Testis (tissue), 3 donors: ENCODE measurements around the gene FAM181A. TPM values are rescaled to one million over a fixed set of nuclear protein-coding genes. Genes with fewer than 3 reads are reported as not detected.

Experiments used
- DNase-seq: peaks from one replicate; pipeline ENCODE4 v3.0.0-alpha.2; 2019
- H3K27ac ChIP-seq, 2 donors: fragments of 200-600 bp; sonication (generic); one replicate each; pipeline ENCODE4 v1.5.1; 2019
- H3K27me3 ChIP-seq: fragments of 200-600 bp; sonication (generic); one replicate; pipeline ENCODE4 v1.5.1; 2019
- H3K36me3 ChIP-seq: fragments of 200-600 bp; sonication (generic); one replicate; pipeline ENCODE4 v1.5.1; 2017; ENCODE audit warnings: low read depth; ENCODE audit errors: missing control alignments
- H3K4me1 ChIP-seq: fragments of 200-600 bp; sonication (generic); one replicate; pipeline ENCODE4 v1.5.1; 2019
- H3K4me3 ChIP-seq, 2 donors: fragments of 200-600 bp; sonication (generic); one replicate each; pipeline ENCODE4 v1.5.1; 2017 to 2019
- H3K9me3 ChIP-seq: fragments of 200-600 bp; sonication (generic); one replicate; pipeline ENCODE4 v1.5.1; 2017
- POLR2A ChIP-seq: fragments of 450-650 bp; IDR thresholded peaks from one replicate; pipeline ENCODE4 v1.6.1; 2017; ENCODE audit warnings: antibody characterized with exemption, mild to moderate bottlenecking, moderate library complexity
- WGBS, 2 donors: methylation state at CpG; one replicate each; pipeline ENCODE4 v1.1.5; 2018; 5-methylcytosine and 5-hydroxymethylcytosine counted together
- intact Hi-C: fragments of 100-400 bp; cut with DNase I; formaldehyde crosslinking; loops from one replicate; pipeline ENCODE4 v1.15.1; 2023; ENCODE audit warnings: low total_unique reads
- polyA plus RNA-seq: library from polyadenylated mRNA; stranded (reverse); fragments of 350-450 nt; fragmentation: Illumina TruSeq; extraction: RNeasy Lipid Tissue Mini Kit (QIAGEN cat#74804); gene quantifications from one replicate; pipeline ENCODE4 v1.2.3, GENCODE V29; 2014; ENCODE audit warnings: low read depth, low replicate concordance; ENCODE audit not compliant: insufficient read depth
- total RNA-seq, 2 donors: library from RNA; depleted of rRNA; stranded (reverse); fragments of >200 nt; gene quantifications; one replicate each; pipeline ENCODE4 v1.2.3, GENCODE V29; 2016
- TF ChIP-seq, protein P1 (sequence below), 3 experiments: fragments of 450-650 bp in 2 of 3; fragments of 200-600 bp in 1 of 3; sonication (generic) in 1 of 3; IDR thresholded peaks; one replicate each; pipeline ENCODE4 v1.5.1; 2016 to 2019; ENCODE audit warnings: antibody characterized with exemption in 3 of 3, mild to moderate bottlenecking in 2 of 3, moderate library complexity in 1 of 3

Gene FAM181A
- total and polyA plus RNA-seq, 3 donors from 2014 or later = 12.7 to 48.5 (median 18.0) TPM

DNA sequence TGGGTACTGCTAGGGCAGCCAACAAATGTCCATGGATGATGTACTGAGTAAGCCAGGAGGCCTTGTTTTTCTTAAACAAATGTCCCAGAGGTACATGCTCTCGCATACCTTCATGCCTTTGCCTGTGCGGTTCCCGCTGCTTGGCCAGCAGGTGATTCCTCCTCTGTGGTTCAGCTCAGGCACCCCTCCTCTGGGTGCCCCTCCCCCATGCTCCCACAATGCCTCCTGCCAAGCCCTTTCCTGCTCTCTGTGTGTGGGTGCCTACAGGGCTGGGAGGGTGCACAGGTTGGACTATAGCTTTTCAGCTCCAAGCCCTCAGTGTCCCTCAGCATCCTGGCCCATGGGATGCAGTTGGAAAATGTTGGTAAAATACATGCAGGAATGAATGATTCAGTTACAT, 25.7 kb downstream of the FAM181A start:
- Histone ChIP-seq H3K27me3 (no peaks in the 10 kb centered on the region), H3K4me3 (no peak overlapping the region), H3K9me3 (no peaks in the 10 kb centered on the region), H3K27ac (no peak overlapping the region), H3K4me1 (no peaks in the 10 kb centered on the region), H3K36me3 (no peaks in the 10 kb centered on the region)
- no peak for TF ChIP-seq POLR2A
- TF ChIP-seq, protein P1, sequence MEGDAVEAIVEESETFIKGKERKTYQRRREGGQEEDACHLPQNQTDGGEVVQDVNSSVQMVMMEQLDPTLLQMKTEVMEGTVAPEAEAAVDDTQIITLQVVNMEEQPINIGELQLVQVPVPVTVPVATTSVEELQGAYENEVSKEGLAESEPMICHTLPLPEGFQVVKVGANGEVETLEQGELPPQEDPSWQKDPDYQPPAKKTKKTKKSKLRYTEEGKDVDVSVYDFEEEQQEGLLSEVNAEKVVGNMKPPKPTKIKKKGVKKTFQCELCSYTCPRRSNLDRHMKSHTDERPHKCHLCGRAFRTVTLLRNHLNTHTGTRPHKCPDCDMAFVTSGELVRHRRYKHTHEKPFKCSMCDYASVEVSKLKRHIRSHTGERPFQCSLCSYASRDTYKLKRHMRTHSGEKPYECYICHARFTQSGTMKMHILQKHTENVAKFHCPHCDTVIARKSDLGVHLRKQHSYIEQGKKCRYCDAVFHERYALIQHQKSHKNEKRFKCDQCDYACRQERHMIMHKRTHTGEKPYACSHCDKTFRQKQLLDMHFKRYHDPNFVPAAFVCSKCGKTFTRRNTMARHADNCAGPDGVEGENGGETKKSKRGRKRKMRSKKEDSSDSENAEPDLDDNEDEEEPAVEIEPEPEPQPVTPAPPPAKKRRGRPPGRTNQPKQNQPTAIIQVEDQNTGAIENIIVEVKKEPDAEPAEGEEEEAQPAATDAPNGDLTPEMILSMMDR (IDR thresholded peaks at IDR 0.05) = no peak
- 95 to 96% methylated on average over 3 of the region's 3 CpGs for WGBS, 2 donors
- intact Hi-C loops = no loop called here
- DNase-seq = no peak

DNA sequence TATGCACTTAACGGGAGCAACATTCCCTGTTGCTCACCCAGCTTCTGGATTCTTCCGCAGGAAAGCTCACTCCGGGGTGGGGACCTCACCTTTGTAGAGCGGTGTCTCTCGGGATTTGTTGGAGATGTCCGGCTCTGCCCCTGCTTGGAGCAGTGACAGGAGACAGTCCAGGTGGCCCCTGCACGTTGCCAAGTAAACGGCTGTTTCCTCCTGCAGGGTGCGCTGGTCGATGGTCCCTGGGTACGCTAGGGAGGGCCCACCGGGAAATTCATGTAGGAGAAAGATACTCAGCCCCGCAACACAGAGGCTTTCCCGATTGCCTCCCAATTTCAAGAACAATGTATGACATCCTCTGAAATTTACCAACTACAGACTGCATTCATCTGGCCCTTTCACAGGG, 26.1 kb downstream of the FAM181A start:
- Histone ChIP-seq H3K27ac (no peak overlapping the region), H3K27me3 (no peaks in the 10 kb centered on the region), H3K4me1 (no peaks in the 10 kb centered on the region), H3K36me3 (no peaks in the 10 kb centered on the region), H3K9me3 (no peaks in the 10 kb centered on the region), H3K4me3 (no peak overlapping the region)
- no peak for DNase-seq
- TF ChIP-seq, protein P1 (IDR thresholded peaks at IDR 0.05) = no peak
- TF ChIP-seq POLR2A = no peak
- 78 to 79% methylated on average over 13 to 14 of the region's 14 CpGs for WGBS, 2 donors
- intact Hi-C loops = no loop called here

DNA sequence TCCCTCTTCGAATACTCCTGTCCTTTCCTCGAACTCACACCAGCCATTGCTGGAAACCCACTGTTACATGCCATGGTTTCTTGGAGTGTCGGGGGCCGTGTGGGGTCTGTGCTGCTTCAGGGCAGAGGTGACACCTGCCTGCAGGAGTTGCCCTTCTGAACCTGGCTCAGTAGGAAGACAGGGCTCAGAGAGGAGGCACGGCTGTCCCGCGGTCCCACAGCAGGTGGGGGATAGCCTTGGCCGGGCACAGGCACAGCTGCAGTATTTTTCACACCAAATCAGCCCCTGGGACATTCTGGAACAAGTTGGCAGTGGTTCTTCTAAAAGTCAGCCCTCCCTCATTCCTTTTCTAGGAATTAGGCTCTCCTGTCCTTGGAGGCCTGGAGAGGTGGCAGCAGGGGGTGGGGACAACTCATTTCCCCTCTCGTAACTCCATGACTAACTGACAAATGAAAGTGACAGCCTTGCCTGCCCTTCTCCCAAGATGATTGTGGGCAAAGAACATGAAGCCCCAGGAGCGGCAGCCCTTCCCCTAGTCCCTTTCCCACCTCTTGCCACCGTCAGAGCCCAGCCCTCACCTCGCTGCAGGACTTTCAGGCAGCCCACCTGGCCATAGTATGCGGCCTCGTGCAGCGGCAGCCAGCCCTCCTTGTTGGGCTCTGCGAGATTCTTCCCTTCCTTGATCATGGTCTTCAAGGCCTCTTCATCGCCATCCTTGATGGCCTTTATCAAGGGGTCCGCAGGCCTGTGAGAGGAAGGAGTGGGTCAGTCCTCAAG, 26.8 kb downstream of the FAM181A start:
- WGBS, 2 donors = 87% methylated on average over 16 to 18 of the region's 18 CpGs
- Histone ChIP-seq H3K36me3 (no peaks in the 10 kb centered on the region), H3K27me3 (no peaks in the 10 kb centered on the region)

DNA sequence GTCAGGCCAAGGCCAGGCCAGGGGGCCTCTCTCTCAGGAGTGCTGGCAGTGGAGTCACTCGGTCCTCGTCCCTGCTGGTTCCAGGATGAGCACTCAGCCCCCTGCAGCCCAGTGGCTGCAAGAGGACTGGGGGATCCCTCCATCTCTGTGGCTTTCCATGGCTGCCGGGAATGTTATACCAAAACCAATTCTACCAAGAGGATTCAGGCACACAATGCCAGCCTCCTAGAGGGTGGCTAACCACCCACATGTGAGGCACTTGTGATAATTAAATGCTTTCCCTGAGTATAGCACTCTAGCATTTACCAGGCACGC, 27.3 kb downstream of the FAM181A start:
- Histone ChIP-seq H3K27ac (no peak overlapping the region), H3K36me3 (no peaks in the 10 kb centered on the region)
- 90 to 97% methylated on average over 2 to 4 of the region's 4 CpGs for WGBS, 2 donors

More for the DNA sequence above, 26.8 kb downstream of the FAM181A start:
- no peak for DNase-seq
- intact Hi-C loops = no loop called here
- Histone ChIP-seq H3K4me3 (no peak overlapping the region), H3K27ac (no peak overlapping the region), H3K9me3 (no peaks in the 10 kb centered on the region), H3K4me1 (no peaks in the 10 kb centered on the region)
- no peak for TF ChIP-seq POLR2A
- TF ChIP-seq, protein P1 (IDR thresholded peaks at IDR 0.05) = no peak

More for the DNA sequence above, 27.3 kb downstream of the FAM181A start:
- H3K4me3 ChIP-seq = no peak overlapping the region
- no peaks in the 10 kb centered on the region for H3K4me1 ChIP-seq
- intact Hi-C loops = no loop called here
- no peaks in the 10 kb centered on the region for H3K9me3 ChIP-seq
- H3K27me3 ChIP-seq = no peaks in the 10 kb centered on the region
- DNase-seq = no peak
- no peak for TF ChIP-seq POLR2A
- TF ChIP-seq, protein P1 (IDR thresholded peaks at IDR 0.05) = no peak
